Epithelial cell of proximal tubule (primary cell): ENCODE data around the gene SHOC2. TPM values are rescaled to one million over a fixed set of nuclear protein-coding genes. Genes with fewer than 3 reads are reported as not detected.

Experiments
- DNase-seq: peaks from one replicate; pipeline ENCODE4 v3.0.0-alpha.2; 2011; ENCODE audit warnings: low read depth
- H3K4me3 ChIP-seq: 2 replicates; pipeline ENCODE4 v1.5.1; 2011; ENCODE audit warnings: low read depth, mild to moderate bottlenecking, low read length
- CTCF ChIP-seq: conservative IDR thresholded peaks from 2 replicates; pipeline ENCODE4 v1.5.1; 2012; ENCODE audit warnings: low read depth, mild to moderate bottlenecking, low read length
- total RNA-seq: library from RNA; depleted of rRNA; stranded (reverse); fragments of >200 nt; gene quantifications from 2 replicates; pipeline ENCODE4 v1.2.3, GENCODE V29; 2015

SHOC2 gene
- total RNA-seq, 1 donor from 2014 or later = 14.1 TPM

DNA sequence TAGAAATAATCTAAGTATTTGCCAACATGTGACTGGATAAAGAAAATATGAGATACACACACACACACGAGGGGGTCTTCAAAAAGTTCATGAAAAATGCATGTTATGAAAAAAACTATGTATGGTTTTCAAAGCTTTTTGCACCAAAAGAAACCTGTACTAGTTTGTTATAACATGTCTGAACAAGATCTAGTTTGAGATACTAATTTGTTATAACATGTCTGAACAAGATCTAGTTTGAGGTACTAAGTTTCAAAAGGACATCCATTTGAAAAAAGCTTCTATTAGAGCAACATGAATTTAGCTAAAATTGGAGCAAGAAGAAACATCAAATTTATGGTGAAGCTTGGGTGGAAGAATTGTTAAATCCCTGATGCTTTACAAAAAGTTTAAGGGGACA, 137.6 kb downstream of the SHOC2 start:
- no peak for DNase-seq
- TF ChIP-seq CTCF = no peak
- no peak overlapping the region for H3K4me3 ChIP-seq

Other genes starting within 250 kb of the SHOC2 start
- gene PDCD4, start 47.7 kb upstream of the SHOC2 start, total RNA-seq = 3.6 and 55.5 TPM in 2 replicates
- gene BBIP1, start 424 bp upstream of the SHOC2 start, total RNA-seq = 18.8 and 27.0 TPM in 2 replicates
- gene ADRA2A, start 157.4 kb downstream of the SHOC2 start, total RNA-seq = 0.06 TPM in 1 of 2 replicates, not detected in the other